SU-DHL-6 (cell line): ENCODE data around the gene CELSR1.

Source experiments
- CTCF ChIP-seq: fragments of 200-600 bp; sonication (generic); IDR thresholded peaks from one replicate; pipeline ENCODE4 v1.5.1; 2017; ENCODE audit warnings: antibody characterized with exemption, mild to moderate bottlenecking, low read length, moderate library complexity; ENCODE audit not compliant: insufficient read depth, poor library complexity, severe bottlenecking
- EZH2phosphoT487 ChIP-seq: fragments of 200-600 bp; sonication (generic), shearing (Covaris generic); conservative IDR thresholded peaks from 2 replicates; pipeline ENCODE4 v1.6.1; 2018; ENCODE audit warnings: mild to moderate bottlenecking, antibody characterized with exemption, low read length, moderate library complexity, mixed read lengths

- TF ChIP-seq CTCF (no peak), EZH2phosphoT487 (no peak)
Measured at GRCh38 chr22:46452195-46453005, 85.0 kb downstream of the CELSR1 start.
